Stimulated activated CD8-positive, alpha-beta memory T cell treated with anti-CD3 and anti-CD28 coated beads, Interleukin-7, amount 100 ng/mL, for 24 hours (primary cell): ENCODE data around the gene MT1F.
"Not testable (repeated sequence)": the region's sequence is repeated elsewhere in the genome, so short reads cannot be mapped to it uniquely, and the experiment has no call there.

Source experiments
- DNase-seq: peaks from one replicate; pipeline ENCODE4 v3.0.0-alpha.2; 2020; ENCODE audit warnings: low read depth

MT1F gene

DNA sequence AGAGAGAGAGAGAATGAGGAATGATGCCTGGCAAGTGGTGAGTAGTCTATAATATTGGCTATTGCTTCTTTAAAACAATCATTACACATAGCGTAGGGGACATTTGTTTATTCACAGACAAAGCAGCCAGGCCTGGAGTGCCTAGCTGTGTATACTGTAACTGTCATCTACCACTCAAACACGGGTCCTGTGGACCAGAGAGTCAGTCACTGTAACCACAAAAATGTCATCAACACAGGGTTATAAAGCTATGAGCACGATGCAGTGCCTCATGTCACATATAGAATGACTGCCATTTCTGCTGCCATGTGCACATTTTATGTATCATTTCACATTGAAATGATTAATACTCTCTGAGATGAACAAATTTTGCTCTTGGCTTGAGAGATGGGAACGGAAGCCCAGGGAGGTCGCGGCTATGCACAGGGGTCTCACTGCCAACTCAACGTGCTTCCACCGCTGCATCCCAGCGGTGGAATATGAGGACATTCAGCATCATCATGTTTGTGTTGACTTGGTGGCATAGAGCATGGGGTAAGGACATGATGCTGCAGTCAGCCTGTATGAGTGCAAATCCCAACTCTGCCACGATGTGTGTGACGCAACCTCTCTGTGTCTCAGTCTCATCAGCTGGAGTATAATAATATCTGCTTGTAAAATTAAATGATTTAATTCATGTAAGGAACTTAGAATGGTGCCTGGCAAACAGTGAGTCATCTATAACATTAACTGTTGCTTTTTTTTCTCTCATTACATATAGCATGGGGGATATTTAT is 15.2 kb downstream of the MT1F start:
- DNase-seq, result no peak

DNA sequence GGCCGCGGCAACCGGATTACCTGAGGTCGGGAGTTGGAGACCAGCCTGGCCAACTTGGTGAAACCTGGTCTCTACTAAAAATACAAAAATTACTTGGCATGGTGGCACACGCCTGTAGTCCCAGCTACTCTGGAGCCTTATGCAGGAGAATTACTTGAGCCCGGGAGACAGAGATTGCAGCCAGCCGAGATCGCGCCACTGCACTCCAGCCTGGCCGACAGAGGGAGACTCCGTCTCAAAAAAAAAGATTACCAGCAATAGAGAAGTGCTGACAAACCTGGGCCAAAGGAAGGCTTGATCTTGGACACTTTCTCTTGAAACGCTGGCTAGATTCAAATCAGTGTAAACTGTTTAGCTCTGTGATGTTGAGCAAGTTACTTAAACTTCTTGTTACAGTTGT is 16.2 kb downstream of the MT1F start:
- no peak for DNase-seq

GRCh38 chr16:56674570-56674969 is 16.8 kb downstream of the MT1F start:
- not testable (repeated sequence) for DNase-seq

- DNase-seq, result no peak
Observed at GRCh38 chr16:56675685-56676210, 18.0 kb downstream of the MT1F start.

GRCh38 chr16:56677474-56677873 is 19.7 kb downstream of the MT1F start:
- no peak for DNase-seq

- no peak for DNase-seq
Observed at GRCh38 chr16:56679078-56679730, 21.4 kb downstream of the MT1F start.

GRCh38 chr16:56679818-56680217 is 22.1 kb downstream of the MT1F start:
- no peak for DNase-seq

DNA sequence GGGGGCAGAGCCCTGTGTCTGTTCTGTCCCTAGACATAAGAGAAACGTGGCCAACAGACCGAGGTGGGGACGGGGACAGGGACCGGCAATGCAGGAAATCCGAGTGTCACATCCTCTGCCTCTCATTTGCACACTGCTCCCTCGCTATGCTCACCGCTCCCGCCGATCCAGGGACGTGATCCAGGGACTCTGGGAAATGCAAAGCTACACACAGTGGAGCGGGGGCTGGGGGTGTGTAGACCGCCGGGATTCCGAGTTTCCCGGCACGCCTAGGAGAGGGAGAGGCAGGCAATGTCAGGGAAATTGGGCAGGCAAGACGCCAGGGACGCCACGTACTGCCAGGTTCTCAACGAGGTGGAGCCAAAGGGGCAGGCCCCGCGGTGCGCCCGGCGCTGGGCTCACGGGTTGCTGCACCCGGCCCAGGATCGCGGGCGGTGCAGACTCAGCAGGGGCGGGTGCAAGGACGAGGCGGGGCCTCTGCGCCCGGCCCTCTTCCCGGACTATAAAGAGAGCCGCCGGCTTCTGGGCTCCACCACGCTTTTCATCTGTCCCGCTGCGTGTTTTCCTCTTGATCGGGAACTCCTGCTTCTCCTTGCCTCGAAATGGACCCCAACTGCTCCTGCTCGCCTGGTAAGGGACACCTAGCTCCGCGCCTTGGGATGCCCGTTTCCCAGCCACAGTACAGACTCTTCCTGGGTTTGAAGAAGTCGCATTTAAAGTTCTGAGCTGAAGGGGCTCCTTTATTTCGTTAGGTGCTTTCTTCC is 24.4 kb downstream of the MT1F start, which contains the start of gene MT1X:
TSS of gene MT1X (plus strand) at position 532 of the 764 bp plus-strand sequence. CDS start at position 603, 71 bp downstream.
- peak; percentile 79 for DNase-seq

DNA sequence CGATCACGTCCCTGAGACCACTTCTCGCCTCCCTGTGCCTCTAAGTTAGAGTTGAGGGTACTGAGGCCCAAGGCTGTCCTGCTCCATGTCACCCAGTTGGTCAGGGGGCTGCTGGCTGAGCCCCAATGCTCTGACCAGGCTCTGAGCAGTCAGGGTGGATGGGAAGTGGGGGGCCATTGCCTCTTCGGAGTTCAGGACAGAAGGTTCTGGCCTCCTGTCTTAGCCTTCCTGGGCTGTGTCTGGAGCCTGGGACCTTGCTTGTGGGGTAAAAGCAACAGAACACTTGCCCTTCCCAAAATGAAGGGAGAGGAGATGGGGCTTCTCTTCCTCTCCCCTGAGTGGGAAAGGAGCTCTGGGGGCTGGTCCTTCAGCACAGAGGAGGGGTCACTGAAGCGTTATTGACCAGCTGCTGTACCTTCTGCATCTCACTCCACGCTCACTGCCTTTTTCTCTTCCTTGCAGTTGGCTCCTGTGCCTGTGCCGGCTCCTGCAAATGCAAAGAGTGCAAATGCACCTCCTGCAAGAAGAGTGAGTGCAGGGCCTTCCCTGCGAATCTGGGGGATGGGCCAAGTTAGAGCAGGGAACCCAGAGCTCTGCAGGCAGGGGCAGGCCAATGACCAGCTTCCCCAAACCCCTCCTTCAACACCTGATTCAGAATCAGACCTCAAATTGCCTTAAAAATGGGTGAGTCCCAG is 25.1 kb downstream of the MT1F start:
- no peak for DNase-seq

DNA sequence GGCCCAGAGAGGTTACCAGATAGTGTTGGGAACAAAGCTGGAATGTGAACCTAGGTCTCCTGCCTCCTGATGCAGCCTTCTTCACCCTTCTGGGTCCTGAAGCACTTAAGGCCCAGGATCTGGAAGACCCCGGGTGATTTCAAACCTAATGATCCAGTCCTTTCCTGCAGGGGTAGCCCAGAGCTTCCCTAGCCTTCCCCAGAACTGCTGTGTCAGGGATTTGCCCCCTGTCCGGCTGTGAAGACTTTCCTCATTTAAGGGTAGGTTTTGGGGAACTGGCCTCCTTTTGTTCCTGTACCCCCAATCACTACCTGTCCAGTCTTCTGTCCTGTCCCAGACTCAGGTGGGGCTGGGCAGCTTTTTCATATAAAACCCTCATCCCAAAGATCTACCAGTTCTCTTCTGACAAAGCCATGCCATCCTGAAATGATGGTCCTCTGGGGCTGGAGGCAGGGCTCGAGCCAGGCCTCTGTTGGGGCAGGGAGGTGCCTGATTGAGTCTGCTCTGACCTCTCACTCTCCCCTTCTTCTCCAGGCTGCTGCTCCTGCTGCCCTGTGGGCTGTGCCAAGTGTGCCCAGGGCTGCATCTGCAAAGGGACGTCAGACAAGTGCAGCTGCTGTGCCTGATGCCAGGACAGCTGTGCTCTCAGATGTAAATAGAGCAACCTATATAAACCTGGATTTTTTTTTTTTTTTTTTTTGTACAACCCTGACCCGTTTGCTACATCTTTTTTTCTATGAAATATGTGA is 25.8 kb downstream of the MT1F start:
- DNase-seq, result no peak

DNA sequence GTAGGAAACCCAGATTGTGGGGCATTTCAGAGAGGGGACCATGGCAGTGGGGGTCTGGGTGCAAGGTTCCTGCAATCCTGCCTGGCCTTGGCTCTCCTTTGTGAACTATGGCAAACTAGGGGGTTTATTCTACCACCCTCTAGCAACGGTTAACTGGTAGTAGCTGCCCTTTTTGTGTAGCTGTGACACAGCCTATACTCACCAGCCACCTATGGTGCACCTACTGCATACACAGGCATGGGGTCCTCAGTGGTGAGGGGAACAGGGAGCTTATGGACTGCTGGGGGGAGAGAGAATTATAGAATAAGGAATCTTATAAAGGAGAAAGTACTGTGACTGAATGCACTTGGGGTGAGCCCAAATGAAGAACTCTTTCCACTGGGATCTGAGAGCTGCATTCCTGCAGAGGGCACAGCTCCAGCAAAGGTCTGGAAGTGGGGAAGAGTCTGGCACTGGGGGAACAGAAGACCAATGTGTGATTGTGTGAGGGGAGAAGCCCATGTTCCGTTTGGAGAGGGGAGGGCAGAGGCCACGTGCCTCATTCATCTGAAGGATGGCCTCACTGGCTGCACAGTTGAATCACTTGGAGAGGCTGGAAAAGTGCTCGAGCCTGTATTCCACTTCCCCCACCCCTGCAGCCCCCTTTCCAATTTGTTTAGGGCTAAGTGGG is 26.6 kb downstream of the MT1F start:
- DNase-seq, result no peak

DNA sequence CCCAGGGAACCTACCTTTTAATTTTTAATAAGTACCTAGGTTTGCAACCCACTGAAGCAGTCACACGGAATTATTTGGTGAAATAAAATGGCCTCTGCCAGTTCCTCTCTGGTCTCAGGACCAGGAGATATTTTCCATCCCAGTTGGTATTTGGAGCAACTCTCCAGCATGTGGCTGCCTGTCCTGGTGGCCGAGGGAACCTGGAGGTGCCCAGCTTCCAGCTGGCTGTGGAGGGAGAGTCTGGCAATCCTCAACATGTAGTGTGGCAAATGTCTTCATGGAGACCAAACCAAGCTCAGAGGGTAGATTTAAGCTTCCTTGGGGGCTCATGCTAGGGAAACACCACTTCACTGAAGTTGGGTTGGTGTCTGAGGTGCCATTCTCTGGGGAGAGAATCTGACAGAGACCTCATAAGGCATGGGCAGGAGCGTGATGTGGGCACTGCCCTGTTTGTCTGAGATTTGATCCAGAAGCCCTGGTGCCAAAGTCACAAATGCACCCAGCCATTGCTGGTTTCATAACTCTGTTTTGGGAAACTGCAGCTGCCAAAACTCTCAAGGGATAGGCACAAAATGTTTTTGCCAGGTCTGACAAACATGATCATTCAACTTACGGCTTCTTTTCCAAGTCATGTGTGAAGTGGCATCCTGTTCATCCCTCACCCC is 27.3 kb downstream of the MT1F start:
- DNase-seq, result no peak

GRCh38 chr16:56686758-56687157 is 29.0 kb downstream of the MT1F start:
- DNase-seq, result no peak

GRCh38 chr16:56688762-56689161 is 31.0 kb downstream of the MT1F start:
- DNase-seq, result no peak

- DNase-seq, result no peak
Observed at GRCh38 chr16:56689171-56689570, 31.4 kb downstream of the MT1F start.

GRCh38 chr16:56690420-56691122 is 32.8 kb downstream of the MT1F start:
- DNase-seq, result no peak

DNA sequence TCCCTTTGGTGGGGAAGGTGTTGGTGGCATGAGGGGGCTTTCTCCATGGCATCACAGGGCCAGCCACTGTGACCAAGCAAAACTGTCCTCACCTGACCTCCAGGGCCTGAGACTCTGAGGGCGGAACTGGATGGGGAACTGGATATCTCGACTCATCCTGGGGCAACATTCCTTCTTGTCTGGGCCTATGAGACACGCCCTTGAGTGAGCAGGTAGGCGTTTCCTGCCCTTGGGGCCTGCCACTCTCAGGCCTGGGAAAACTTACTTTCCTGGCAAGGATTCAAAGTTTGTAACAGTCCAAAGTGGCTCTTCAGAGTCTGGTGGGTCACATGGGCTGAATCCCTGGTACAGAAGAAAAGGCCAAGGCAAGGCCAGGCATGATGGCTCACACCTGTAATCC is 34.1 kb downstream of the MT1F start:
- no peak for DNase-seq

- no peak for DNase-seq
Observed at GRCh38 chr16:56695246-56695645, 37.5 kb downstream of the MT1F start.

DNA sequence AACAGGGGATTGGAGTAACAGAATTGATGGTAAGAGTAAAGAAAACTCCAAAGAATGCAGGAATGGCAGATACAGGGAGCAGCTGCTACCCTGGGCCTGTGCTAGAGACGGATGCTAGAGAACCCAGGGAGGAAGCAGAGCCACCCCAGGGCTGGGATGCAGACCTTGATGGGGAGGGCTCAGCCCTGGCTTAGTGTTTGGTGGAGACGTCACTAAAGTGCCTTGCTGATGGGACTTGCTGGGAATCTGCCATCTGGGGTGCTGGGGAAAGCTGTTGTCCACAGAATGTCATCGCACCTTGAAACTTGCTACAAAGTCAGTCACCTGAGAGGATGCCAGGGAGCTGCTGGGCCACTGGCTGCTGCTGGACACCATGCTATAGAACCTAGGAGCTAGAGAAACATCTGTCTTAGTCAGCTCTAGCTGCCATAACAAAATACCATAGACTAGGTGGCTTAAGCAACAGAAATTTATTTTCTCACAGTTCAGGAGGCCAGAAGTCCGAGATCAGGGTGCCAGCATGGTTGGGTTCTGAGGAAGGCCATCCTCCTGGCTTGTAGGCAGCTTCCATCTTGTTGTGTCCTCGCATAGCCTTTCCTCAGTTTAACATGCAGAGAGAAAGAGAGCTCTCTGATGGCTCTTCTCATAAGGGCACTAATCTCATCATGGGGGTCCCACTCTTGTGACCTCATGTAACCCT is 39.8 kb downstream of the MT1F start:
- no peak for DNase-seq
